A549 treated with CpdA at 1 μM for 4 hours (cell line): ENCODE data around the gene VN1R4. TPM values are rescaled to one million over a fixed set of nuclear protein-coding genes. Genes with fewer than 3 reads are reported as not detected.

Source experiments
- total RNA-seq: library from RNA; stranded (reverse); fragments of 200-300 nt; extraction: Qiagen RNA extraction; gene quantifications from 5 replicates; pipeline ENCODE4 v1.2.3, GENCODE V29; 2022; ENCODE audit warnings: low read depth

The VN1R4 gene, protein sequence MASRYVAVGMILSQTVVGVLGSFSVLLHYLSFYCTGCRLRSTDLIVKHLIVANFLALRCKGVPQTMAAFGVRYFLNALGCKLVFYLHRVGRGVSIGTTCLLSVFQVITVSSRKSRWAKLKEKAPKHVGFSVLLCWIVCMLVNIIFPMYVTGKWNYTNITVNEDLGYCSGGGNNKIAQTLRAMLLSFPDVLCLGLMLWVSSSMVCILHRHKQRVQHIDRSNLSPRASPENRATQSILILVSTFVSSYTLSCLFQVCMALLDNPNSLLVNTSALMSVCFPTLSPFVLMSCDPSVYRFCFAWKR
- total RNA-seq: not detected in 5 replicates

DNA sequence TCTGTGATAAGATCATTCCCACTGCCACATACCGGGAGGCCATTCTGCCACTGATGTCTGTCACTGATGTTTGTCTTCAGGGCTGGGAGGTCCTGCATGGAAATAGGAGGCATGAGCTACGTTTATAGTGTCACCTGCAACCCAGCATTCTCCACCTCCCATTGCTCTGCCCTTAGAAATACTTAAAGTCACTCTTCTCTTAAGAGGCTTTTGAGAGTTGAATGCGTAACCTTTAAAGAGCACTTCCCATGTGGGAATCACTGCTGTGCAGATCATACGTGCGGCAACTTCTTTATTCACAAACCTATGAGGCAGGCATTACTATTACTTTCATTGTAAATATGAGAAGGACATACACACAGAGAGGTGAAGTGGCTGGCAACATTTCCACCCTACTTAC lies at the start of gene VN1R4:
TSS of gene VN1R4 (minus strand) at position 101 of the 400 bp plus-strand sequence. CDS start at position 43, 58 bp downstream.

DNA sequence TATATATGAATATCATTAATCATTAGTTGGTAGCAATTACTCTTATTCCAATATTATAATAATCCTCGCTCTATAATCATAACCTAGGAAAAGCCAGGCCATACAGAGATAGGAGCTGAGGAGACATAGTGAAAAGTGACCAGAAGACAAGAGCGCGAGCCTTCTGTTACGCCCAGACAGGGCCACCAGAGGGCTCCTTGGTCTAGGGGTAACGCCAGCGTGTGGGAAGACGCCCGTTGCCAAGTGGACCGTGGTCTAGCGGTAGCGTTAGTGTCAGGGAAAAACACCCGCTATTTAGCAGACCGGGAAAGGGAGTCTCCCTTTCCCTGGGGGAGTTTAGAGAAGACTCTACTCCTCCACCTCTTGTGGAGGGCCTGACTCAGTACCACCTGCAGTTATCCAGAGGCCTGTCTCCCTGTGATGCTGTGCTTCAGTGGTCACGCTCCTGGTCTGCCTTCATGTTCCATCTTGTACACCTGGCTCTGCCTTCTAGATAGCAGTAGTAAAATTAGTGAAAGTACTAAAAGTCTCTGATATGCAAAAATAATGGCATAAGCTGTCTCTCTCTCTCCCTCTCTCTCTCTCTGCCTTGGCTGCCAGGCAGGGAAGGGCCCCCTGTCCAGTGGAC lies 9.7 kb downstream of the VN1R4 start, which contains the start of gene VN1R2:
TSS of gene VN1R2 (plus strand) at position 578 of the 628 bp plus-strand sequence. CDS start 84 bp downstream, outside the sequence.

DNA sequence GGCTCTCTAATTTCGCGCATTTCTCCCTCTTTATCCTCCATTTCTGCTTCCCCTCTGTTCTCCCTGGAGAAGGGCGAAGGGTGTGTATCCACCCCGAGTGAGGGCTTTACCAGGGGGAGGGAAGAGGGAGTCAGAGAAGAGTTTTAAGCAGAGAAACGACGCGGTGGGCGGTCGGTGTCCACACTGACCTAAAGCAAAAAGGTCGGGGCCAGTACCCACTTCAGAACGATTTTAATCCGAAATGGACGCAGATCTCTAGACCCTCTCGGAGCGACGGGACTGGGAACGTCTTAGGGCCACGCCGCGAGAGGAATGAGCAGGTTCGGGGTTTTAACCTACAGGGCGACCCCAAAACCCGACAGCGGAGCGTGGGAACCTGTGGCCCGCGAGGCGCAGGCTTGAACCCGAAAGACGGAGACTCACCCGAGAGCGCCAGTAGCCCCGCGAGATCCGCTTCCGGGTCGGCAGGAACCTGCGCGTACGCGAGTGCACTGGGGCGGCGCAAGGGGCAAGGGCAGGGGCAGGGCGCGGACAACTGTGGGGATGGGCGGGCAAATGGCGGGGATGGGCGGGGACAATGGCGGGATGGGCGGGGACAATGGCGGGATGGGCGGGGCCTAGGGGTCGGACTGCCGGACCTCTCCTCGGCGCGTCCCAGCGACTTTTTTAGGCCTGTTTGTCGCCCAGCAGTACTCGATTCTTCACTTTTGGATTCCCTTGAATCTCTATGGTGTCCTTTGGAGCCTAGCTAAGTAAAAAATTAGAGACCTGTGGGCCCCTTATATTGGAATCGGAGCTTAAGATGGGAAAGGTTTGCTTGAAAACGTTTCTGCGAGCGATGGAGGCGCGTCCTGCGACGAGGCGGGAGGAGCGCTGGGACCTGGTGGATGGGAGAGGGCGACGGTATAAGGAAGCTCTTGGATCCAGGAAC lies 12.8 kb downstream of the VN1R4 start, which contains the start of gene ZNF677:
TSS of gene ZNF677 (minus strand) at position 463 of the 931 bp plus-strand sequence. CDS start 3,323 bp downstream, outside the sequence.

Other genes starting within 250 kb of the VN1R4 start
- not detected in 5 replicates for gene ERVV-2, start 223.0 kb downstream of the VN1R4 start, total RNA-seq
- gene ZNF160, start 164.3 kb downstream of the VN1R4 start, total RNA-seq: 6.7 to 11.0 TPM (median 7.7 TPM) in 5 replicates
- not detected in 5 replicates for gene ZNF415, start 134.8 kb downstream of the VN1R4 start, total RNA-seq
- not detected in 5 replicates for gene ZNF347, start 108.7 kb downstream of the VN1R4 start, total RNA-seq
- not detected in 5 replicates for gene ZNF665, start 74.4 kb downstream of the VN1R4 start, total RNA-seq
- not detected in 5 replicates for gene ZNF677, start 12.8 kb downstream of the VN1R4 start, total RNA-seq
- not detected in 5 replicates for gene VN1R2, start 9.4 kb downstream of the VN1R4 start, total RNA-seq
- 3.0 to 4.7 TPM (median 3.8 TPM) in 5 replicates for gene ZNF845, start 66.0 kb upstream of the VN1R4 start, total RNA-seq
- 0.26 to 0.82 TPM (median 0.38 TPM) in 5 replicates for gene ZNF525, start 98.0 kb upstream of the VN1R4 start, total RNA-seq
- gene ZNF765, start 127.4 kb upstream of the VN1R4 start, total RNA-seq: 3.3 to 5.5 TPM (median 4.1 TPM) in 5 replicates
- 7.1 to 9.3 TPM (median 7.4 TPM) in 5 replicates for gene ZNF761, start 164.3 kb upstream of the VN1R4 start, total RNA-seq
- 0.17 to 0.48 TPM (median 0.32 TPM) in 5 replicates for gene ZNF813, start 200.0 kb upstream of the VN1R4 start, total RNA-seq